Astrocyte (in vitro differentiated cells and primary cell): ENCODE results near the gene KSR2. TPM values are rescaled to one million over a fixed set of nuclear protein-coding genes. Genes with fewer than 3 reads are reported as not detected.

Experiments used
- DNase-seq: peaks from one replicate; pipeline ENCODE4 v3.0.0-alpha.2; 2010; ENCODE audit warnings: low read depth
- FAIRE-seq: peaks from 2 replicates; lab custom pipeline; 2011; peaks lifted over from hg19 to GRCh38; lab: Jason Lieb, UNC
- H2AFZ ChIP-seq: 2 replicates; pipeline ENCODE4 v1.6.0; 2012; ENCODE audit warnings: low read depth, low read length, inconsistent platforms
- H3K27ac ChIP-seq: 2 replicates; pipeline ENCODE4 v1.5.1; 2011; ENCODE audit warnings: low read depth, low read length, inconsistent platforms
- H3K27me3 ChIP-seq: 2 replicates; pipeline ENCODE4 v1.6.0; 2011; ENCODE audit warnings: low read length, inconsistent platforms; ENCODE audit not compliant: insufficient read depth
- H3K36me3 ChIP-seq: 2 replicates; pipeline ENCODE4 v1.5.1; 2011; ENCODE audit warnings: low read length, inconsistent platforms; ENCODE audit not compliant: insufficient read depth
- H3K4me1 ChIP-seq: 2 replicates; pipeline ENCODE4 v1.5.1; 2011; ENCODE audit warnings: low read length, inconsistent platforms; ENCODE audit not compliant: insufficient read depth
- H3K4me2 ChIP-seq: 2 replicates; pipeline ENCODE4 v1.6.0; 2012; ENCODE audit warnings: low read length, inconsistent platforms
- H3K4me3 ChIP-seq: 2 replicates; pipeline ENCODE4 v1.5.1; 2011; ENCODE audit warnings: low read depth, mild to moderate bottlenecking, low read length, inconsistent platforms; ENCODE audit not compliant: insufficient read depth
- H3K79me2 ChIP-seq: 2 replicates; pipeline ENCODE4 v1.6.0; 2012; ENCODE audit warnings: mild to moderate bottlenecking, low read length, inconsistent platforms; ENCODE audit not compliant: insufficient read depth
- H3K9ac ChIP-seq: 2 replicates; pipeline ENCODE4 v1.6.0; 2012; ENCODE audit warnings: mild to moderate bottlenecking, low read length, inconsistent platforms
- H3K9me3 ChIP-seq: 2 replicates; pipeline ENCODE4 v1.5.1; 2012; ENCODE audit warnings: low read depth, mild to moderate bottlenecking, low read length, inconsistent platforms; ENCODE audit not compliant: insufficient read depth
- H4K20me1 ChIP-seq: 2 replicates; pipeline ENCODE4 v1.6.0; 2012; ENCODE audit warnings: low read length, inconsistent platforms; ENCODE audit not compliant: insufficient read depth
- H3K27ac Mint-ChIP-seq: one replicate; pipeline ENCODE4 v1.8.0; 2021; ENCODE audit warnings: mild to moderate bottlenecking, mixed read lengths; ENCODE audit not compliant: unreplicated experiment
- H3K27me3 Mint-ChIP-seq: one replicate; pipeline ENCODE4 v1.8.0; 2021; ENCODE audit warnings: low read depth, mixed read lengths; ENCODE audit not compliant: unreplicated experiment
- H3K36me3 Mint-ChIP-seq: one replicate; pipeline ENCODE4 v1.8.0; 2021; ENCODE audit warnings: low read depth, mixed read lengths; ENCODE audit not compliant: unreplicated experiment
- H3K4me1 Mint-ChIP-seq: one replicate; pipeline ENCODE4 v1.8.0; 2021; ENCODE audit warnings: low read depth, mixed read lengths; ENCODE audit not compliant: unreplicated experiment
- H3K4me3 Mint-ChIP-seq: one replicate; pipeline ENCODE4 v1.8.0; 2021; ENCODE audit warnings: mild to moderate bottlenecking, moderate library complexity, mixed read lengths; ENCODE audit not compliant: unreplicated experiment
- H3K9me3 Mint-ChIP-seq: one replicate; pipeline ENCODE4 v1.8.0; 2021; ENCODE audit warnings: mild to moderate bottlenecking, mixed read lengths; ENCODE audit not compliant: unreplicated experiment
- CTCF ChIP-seq: IDR thresholded peaks from 2 replicates; pipeline ENCODE4 v1.5.1; 2011; ENCODE audit warnings: low read depth, mild to moderate bottlenecking, inconsistent platforms, low read length, moderate library complexity; ENCODE audit not compliant: insufficient read depth
- EZH2 ChIP-seq: IDR thresholded peaks from 2 replicates; pipeline ENCODE4 v1.6.1; 2012; ENCODE audit warnings: mild to moderate bottlenecking, low read length, inconsistent platforms; ENCODE audit not compliant: insufficient read depth
- total RNA-seq: library from RNA; stranded (reverse); gene quantifications from 2 replicates; pipeline ENCODE4 v1.2.1, GENCODE V29; 2021

The KSR2 gene
- total RNA-seq, 1 donor from 2014 or later = 0.98 TPM

DNA sequence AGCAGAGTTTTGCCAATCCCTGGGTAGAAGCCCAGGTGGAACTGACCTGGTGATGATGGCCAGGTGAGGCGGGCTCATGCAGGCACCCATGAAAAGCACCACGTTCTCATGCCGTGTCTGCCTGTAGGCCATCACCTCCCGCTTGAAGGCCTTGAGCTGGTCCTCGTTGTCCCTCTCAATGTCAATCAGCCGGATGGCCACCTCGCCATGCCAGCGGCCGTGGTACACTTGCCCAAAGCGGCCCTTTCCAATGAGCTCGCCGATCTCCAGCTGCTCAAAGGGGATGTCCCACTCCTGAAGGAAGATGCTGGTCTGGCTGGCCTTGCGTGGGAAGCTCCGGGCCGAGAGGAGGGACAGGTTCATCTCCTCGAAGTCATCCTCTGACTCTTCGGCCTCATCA, 444.0 kb downstream of the KSR2 start:
- Mint-ChIP-seq H3K27me3 (peaks cover 13% of the 10 kb centered on the region), H3K27ac (no peak overlapping the region), H3K4me3 (no peak overlapping the region), H3K4me1 (no peaks in the 10 kb centered on the region), H3K36me3 (no peaks in the 10 kb centered on the region), H3K9me3 (no peaks in the 10 kb centered on the region)
- no peak overlapping the region for H2AFZ ChIP-seq
- H3K9me3 ChIP-seq = no peaks in the 10 kb centered on the region
- no peaks in the 10 kb centered on the region for H3K79me2 ChIP-seq
- H4K20me1 ChIP-seq = no peaks in the 10 kb centered on the region
- no peaks in the 10 kb centered on the region for H3K36me3 ChIP-seq
- TF ChIP-seq CTCF = no peak
- no peak for TF ChIP-seq EZH2
- H3K9ac ChIP-seq = no peak overlapping the region
- no peaks in the 10 kb centered on the region for H3K27me3 ChIP-seq
- no peak overlapping the region for H3K4me2 ChIP-seq
- FAIRE-seq = no peak
- no peak for DNase-seq
- H3K4me1 ChIP-seq = no peaks in the 10 kb centered on the region
- H3K27ac ChIP-seq = no peak overlapping the region
- H3K4me3 ChIP-seq = no peak overlapping the region

- Histone ChIP-seq H3K9ac (no peak overlapping the region), H3K79me2 (no peaks in the 10 kb centered on the region), H3K36me3 (no peaks in the 10 kb centered on the region), H3K9me3 (no peaks in the 10 kb centered on the region), H3K4me2 (no peak overlapping the region), H2AFZ (no peak overlapping the region), H3K27me3 (no peaks in the 10 kb centered on the region), H3K4me1 (no peaks in the 10 kb centered on the region), H4K20me1 (no peaks in the 10 kb centered on the region), H3K4me3 (no peak overlapping the region), H3K27ac (no peak overlapping the region)
- DNase-seq (no peak), FAIRE-seq (no peak)
- H3K4me1 Mint-ChIP-seq = no peaks in the 10 kb centered on the region
- no peak for TF ChIP-seq EZH2
- TF ChIP-seq CTCF = no peak
- peaks cover 13% of the 10 kb centered on the region for H3K27me3 Mint-ChIP-seq
- no peaks in the 10 kb centered on the region for H3K36me3 Mint-ChIP-seq
- no peaks in the 10 kb centered on the region for H3K9me3 Mint-ChIP-seq
- H3K4me3 Mint-ChIP-seq = no peak overlapping the region
- no peak overlapping the region for H3K27ac Mint-ChIP-seq
Measured at GRCh38 chr12:117523971-117524370, 444.8 kb downstream of the KSR2 start.

DNA sequence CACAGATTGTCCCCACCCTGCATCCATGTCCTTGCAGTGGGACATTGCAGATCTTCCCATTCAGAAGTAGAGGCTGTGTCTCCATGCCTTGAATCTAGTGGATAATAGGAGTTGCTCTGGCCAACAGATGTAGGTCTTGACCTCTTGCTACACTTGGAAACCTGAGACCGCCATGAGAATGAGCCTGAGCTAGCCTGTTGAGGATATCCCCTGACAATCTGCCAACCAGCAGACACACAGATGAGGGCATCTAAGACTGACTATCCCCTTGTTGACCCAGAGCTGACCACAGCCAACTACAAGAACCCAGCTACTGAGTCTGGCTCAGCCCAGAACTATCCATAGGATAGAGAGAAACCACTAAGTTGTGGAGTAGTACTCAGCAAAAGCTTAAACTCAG, 446.2 kb downstream of the KSR2 start:
- Histone ChIP-seq H3K27ac (no peak overlapping the region), H3K36me3 (no peaks in the 10 kb centered on the region), H3K27me3 (no peaks in the 10 kb centered on the region), H3K4me1 (no peaks in the 10 kb centered on the region), H2AFZ (no peak overlapping the region), H3K4me3 (no peak overlapping the region), H3K9ac (no peak overlapping the region), H3K9me3 (peaks cover 3% of the 10 kb centered on the region), H3K4me2 (no peak overlapping the region), H4K20me1 (no peaks in the 10 kb centered on the region), H3K79me2 (no peaks in the 10 kb centered on the region)
- no peaks in the 10 kb centered on the region for H3K4me1 Mint-ChIP-seq
- H3K36me3 Mint-ChIP-seq = no peaks in the 10 kb centered on the region
- no peak overlapping the region for H3K4me3 Mint-ChIP-seq
- FAIRE-seq (no peak), DNase-seq (no peak)
- H3K27me3 Mint-ChIP-seq = peaks cover 13% of the 10 kb centered on the region
- TF ChIP-seq CTCF (no peak), EZH2 (no peak)
- no peak overlapping the region for H3K27ac Mint-ChIP-seq
- H3K9me3 Mint-ChIP-seq = no peaks in the 10 kb centered on the region
